MCF 10A (cell line): ENCODE measurements around the gene SLC5A10. TPM values are rescaled to one million over a fixed set of nuclear protein-coding genes. Genes with fewer than 3 reads are reported as not detected.
"Not testable (repeated sequence)": the region's sequence is repeated elsewhere in the genome, so short reads cannot be mapped to it uniquely, and the experiment has no call there.

Source experiments
- BruUV-seq: library from RNA; stranded (reverse); fragments of 400-500 nt; replicated peaks from 2 replicates; lab custom pipeline; 2021; lab: Mats Ljungman, UMichigan
- CTCF ChIA-PET: fragments of 300-600 bp; sonication (Branson Sonifier 250); formaldehyde crosslinking; extraction: SDS; loops from one replicate; lab custom pipeline; 2021; ENCODE audit warnings: antibody characterized with exemption, inconsistent platforms; lab: Yijun Ruan, JAX
- POLR2A ChIA-PET: fragments of 300-600, 350-650 bp; sonication (Branson Sonifier 250); formaldehyde crosslinking; extraction: SDS; loops from one replicate; lab custom pipeline; 2020; ENCODE audit warnings: antibody characterized with exemption, inconsistent platforms; lab: Yijun Ruan, JAX
- DNase-seq: peaks from one replicate; pipeline ENCODE4 v3.0.0-alpha.2; 2018; ENCODE audit not compliant: unreplicated experiment
- H3K27ac Mint-ChIP-seq: one replicate; pipeline ENCODE4 v1.8.0; 2022; ENCODE audit warnings: mild to moderate bottlenecking, low read depth, mixed read lengths; ENCODE audit not compliant: unreplicated experiment
- H3K27me3 Mint-ChIP-seq: one replicate; pipeline ENCODE4 v1.8.0; 2022; ENCODE audit warnings: mixed read lengths; ENCODE audit not compliant: insufficient read depth, unreplicated experiment
- H3K36me3 Mint-ChIP-seq: one replicate; pipeline ENCODE4 v1.8.0; 2022; ENCODE audit warnings: mild to moderate bottlenecking, moderate library complexity, mixed read lengths; ENCODE audit not compliant: insufficient read depth, unreplicated experiment
- H3K4me1 Mint-ChIP-seq: one replicate; pipeline ENCODE4 v1.8.0; 2022; ENCODE audit warnings: mixed read lengths; ENCODE audit not compliant: insufficient read depth, unreplicated experiment
- H3K4me3 Mint-ChIP-seq: one replicate; pipeline ENCODE4 v1.8.0; 2022; ENCODE audit warnings: mild to moderate bottlenecking, moderate library complexity, mixed read lengths; ENCODE audit not compliant: unreplicated experiment
- H3K9me3 Mint-ChIP-seq: one replicate; pipeline ENCODE4 v1.8.0; 2022; ENCODE audit warnings: mixed read lengths; ENCODE audit not compliant: unreplicated experiment
- intact Hi-C: fragments of 100-400 bp; cut with micrococcal nuclease; formaldehyde crosslinking; loops from 2 replicates; pipeline ENCODE4 v1.14.1; 2022
- total RNA-seq: library from RNA; stranded (reverse); gene quantifications from 2 replicates; pipeline ENCODE4 v1.2.3, GENCODE V29; 2022
- TF ChIP-seq, protein P1 (sequence below): fragments of 200-600 bp; IDR thresholded peaks from one replicate; pipeline ENCODE4 v1.8.0; 2022; ENCODE audit warnings: antibody characterized with exemption, mild to moderate bottlenecking; ENCODE audit not compliant: unreplicated experiment

Gene SLC5A10
- total RNA-seq, 1 experiment from 2014 or later, result 0.16 TPM

DNA sequence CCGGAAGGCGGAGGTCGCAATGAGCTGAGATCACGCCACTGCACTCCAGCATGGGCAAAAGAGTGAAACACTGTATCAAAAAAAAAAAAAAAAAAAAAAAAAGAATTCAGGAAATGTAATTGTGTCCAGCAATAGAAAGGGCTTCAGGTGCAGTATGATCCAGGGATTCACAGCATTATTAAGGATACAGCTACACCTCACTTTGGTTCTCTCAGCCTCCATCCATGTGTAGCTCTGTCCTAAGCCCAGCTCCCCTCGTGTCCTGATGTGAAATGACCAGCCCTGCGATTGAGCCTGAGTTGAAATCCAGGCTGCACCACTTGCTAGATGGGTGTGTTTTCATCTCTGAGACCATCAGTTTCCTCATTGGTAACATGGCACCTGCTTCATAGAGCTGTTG is 3.0 kb downstream of the SLC5A10 start:
- H3K27ac Mint-ChIP-seq, result no peak overlapping the region
- no peaks in the 10 kb centered on the region for H3K4me1 Mint-ChIP-seq
- CTCF ChIA-PET, result interaction anchor here (0.6 kb wide), 1 partner anchor 15 kb away, joined by 3 read pairs; no protein-coding TSS in a partner anchor
- DNase-seq, result no peak
- peaks cover 11% of the 10 kb centered on the region for H3K27me3 Mint-ChIP-seq
- H3K9me3 Mint-ChIP-seq, result no peaks in the 10 kb centered on the region
- TF ChIP-seq, protein P1, sequence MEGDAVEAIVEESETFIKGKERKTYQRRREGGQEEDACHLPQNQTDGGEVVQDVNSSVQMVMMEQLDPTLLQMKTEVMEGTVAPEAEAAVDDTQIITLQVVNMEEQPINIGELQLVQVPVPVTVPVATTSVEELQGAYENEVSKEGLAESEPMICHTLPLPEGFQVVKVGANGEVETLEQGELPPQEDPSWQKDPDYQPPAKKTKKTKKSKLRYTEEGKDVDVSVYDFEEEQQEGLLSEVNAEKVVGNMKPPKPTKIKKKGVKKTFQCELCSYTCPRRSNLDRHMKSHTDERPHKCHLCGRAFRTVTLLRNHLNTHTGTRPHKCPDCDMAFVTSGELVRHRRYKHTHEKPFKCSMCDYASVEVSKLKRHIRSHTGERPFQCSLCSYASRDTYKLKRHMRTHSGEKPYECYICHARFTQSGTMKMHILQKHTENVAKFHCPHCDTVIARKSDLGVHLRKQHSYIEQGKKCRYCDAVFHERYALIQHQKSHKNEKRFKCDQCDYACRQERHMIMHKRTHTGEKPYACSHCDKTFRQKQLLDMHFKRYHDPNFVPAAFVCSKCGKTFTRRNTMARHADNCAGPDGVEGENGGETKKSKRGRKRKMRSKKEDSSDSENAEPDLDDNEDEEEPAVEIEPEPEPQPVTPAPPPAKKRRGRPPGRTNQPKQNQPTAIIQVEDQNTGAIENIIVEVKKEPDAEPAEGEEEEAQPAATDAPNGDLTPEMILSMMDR, result no peak
- BruUV-seq, result no TSS peak
- POLR2A ChIA-PET, result interaction anchor here (0.8 kb wide), 1 partner anchor 51 kb away, joined by 4 read pairs; no protein-coding TSS in a partner anchor
- no peaks in the 10 kb centered on the region for H3K36me3 Mint-ChIP-seq
- intact Hi-C loops, result no loop called here
- no peak overlapping the region for H3K4me3 Mint-ChIP-seq

DNA sequence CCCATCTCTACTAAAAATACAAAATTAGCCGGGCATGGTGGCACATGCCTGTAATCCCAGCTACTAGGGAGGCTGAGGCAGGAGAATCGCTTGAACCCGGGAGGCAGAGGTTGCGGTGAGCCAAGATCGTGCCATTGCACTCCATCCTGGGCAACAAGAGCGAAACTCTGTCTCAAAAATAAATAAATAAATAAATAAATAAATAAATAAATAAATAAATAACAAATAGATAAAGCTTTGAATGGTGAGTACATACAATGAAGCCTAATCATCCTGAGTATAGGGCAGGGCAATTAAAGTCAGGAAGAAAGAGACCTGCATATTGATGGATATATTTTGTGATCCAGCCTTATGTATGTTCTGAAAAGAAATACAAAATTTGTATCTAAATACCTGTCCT is 4.1 kb downstream of the SLC5A10 start:
- BruUV-seq, CTCF ChIA-PET, H3K4me1 Mint-ChIP-seq, H3K36me3 Mint-ChIP-seq, H3K27me3 Mint-ChIP-seq, H3K27ac Mint-ChIP-seq, H3K4me3 Mint-ChIP-seq, H3K9me3 Mint-ChIP-seq, intact Hi-C loops, POLR2A ChIA-PET, DNase-seq: not testable (repeated sequence)

DNA sequence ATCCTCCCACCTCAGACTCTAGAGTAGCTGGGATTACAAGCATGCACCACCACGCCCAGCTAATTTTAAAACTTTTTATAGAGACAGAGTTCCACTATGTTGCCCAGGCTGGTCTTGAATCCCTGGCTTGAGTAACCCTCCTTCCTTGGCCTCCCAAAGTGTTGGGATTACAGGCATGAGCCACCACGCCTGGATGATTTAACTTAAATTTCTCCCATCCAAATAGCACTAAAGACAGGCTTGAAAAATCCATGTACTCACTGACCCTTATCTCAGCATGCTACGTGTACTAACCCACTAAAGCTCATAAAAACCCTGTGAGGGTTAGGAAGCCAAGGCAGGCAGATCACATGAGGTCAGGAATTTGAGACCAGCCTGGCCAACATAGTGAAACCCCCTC is 4.6 kb downstream of the SLC5A10 start:
- H3K4me3 Mint-ChIP-seq, result no peak overlapping the region
- H3K27ac Mint-ChIP-seq, result no peak overlapping the region
- H3K27me3 Mint-ChIP-seq, result no peaks in the 10 kb centered on the region
- TF ChIP-seq, protein P1, result no peak
- H3K36me3 Mint-ChIP-seq, result no peaks in the 10 kb centered on the region
- DNase-seq, result no peak
- intact Hi-C loops, result no loop called here
- no peaks in the 10 kb centered on the region for H3K9me3 Mint-ChIP-seq
- CTCF ChIA-PET, result interaction anchor here (1.6 kb wide), 1 partner anchor 9 kb away, joined by 4 read pairs; no protein-coding TSS in a partner anchor
- POLR2A ChIA-PET, result interaction anchor here (0.9 kb wide), 1 partner anchor 14 kb away, joined by 3 read pairs; no protein-coding TSS in a partner anchor
- no peaks in the 10 kb centered on the region for H3K4me1 Mint-ChIP-seq
- no TSS peak for BruUV-seq

DNA sequence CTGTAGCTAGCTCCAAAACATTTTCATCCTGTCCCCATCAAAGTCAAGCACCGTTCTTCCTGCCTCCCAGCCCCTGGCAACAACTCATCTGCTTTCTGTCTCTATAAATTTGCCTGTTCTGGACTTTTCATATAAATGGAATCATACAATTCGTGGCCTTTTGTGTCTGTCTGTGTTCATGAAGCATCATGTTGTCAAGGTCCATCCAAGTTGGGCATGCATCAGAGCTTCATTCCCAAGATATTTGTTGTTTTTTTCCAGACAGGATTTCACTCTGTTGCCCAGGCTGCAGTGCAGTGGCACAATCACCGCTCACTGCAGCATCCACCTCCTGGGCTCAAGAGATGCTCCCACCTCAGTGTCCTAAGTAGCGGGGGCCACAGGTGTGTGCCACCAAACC is 5.9 kb downstream of the SLC5A10 start:
- TF ChIP-seq, protein P1, result no peak
- CTCF ChIA-PET, result interaction anchor here (0.7 to 1.6 kb wide), 4 partner anchors 10 to 331 kb away, joined by 3 to 4 read pairs (median 4); no protein-coding TSS in a partner anchor
- DNase-seq, result no peak
- no peaks in the 10 kb centered on the region for H3K27me3 Mint-ChIP-seq
- no TSS peak for BruUV-seq
- POLR2A ChIA-PET, result no interaction called here
- H3K27ac Mint-ChIP-seq, result no peak overlapping the region
- no peaks in the 10 kb centered on the region for H3K4me1 Mint-ChIP-seq
- H3K36me3 Mint-ChIP-seq, result no peaks in the 10 kb centered on the region
- H3K4me3 Mint-ChIP-seq, result no peak overlapping the region
- intact Hi-C loops, result no loop called here
- no peaks in the 10 kb centered on the region for H3K9me3 Mint-ChIP-seq
